SK-N-SH treated with all-trans-retinoic acid at 6 μM for 48 hours (cell line): ENCODE results near the gene FOSL2.

Experiments used
- ATAC-seq: fragments of 200-7000 bp; cut with Tn5 transposase; 3 replicates; pipeline ENCODE4 v1.9.1; 2020; ENCODE audit warnings: mild to moderate bottlenecking, moderate library complexity
- ARNTL ChIP-seq: fragments of 450-650 bp; formaldehyde crosslinking; IDR thresholded peaks from 2 replicates; pipeline ENCODE4 v1.5.0; 2020; ENCODE audit warnings: low read depth, mild to moderate bottlenecking, moderate library complexity, borderline replicate concordance
- BACH2 ChIP-seq: fragments of 250-450 bp; sonication (Bioruptor Pico); IDR thresholded peaks from 2 replicates; pipeline ENCODE4 v1.9.0; 2021; ENCODE audit warnings: mild to moderate bottlenecking, borderline replicate concordance
- ESRRG ChIP-seq: fragments of 250-450 bp; sonication (Bioruptor Pico); IDR thresholded peaks from 2 replicates; pipeline ENCODE4 v1.6.1; 2021; ENCODE audit warnings: mild to moderate bottlenecking
- GLIS3 ChIP-seq: fragments of 250-450 bp; sonication (Bioruptor Pico); IDR thresholded peaks from 2 replicates; pipeline ENCODE4 v1.5.0; 2020; ENCODE audit warnings: mild to moderate bottlenecking, moderate library complexity
- ISL1 ChIP-seq: fragments of 250-450 bp; sonication (Bioruptor Pico); IDR thresholded peaks from 2 replicates; pipeline ENCODE4 v2.1.2; 2022; ENCODE audit warnings: mild to moderate bottlenecking, moderate library complexity
- OSR1 ChIP-seq: fragments of 250-450 bp; sonication (Bioruptor Pico); IDR thresholded peaks from 2 replicates; pipeline ENCODE4 v1.8.0; 2022; ENCODE audit warnings: moderate library complexity, mild to moderate bottlenecking, inconsistent platforms
- PATZ1 ChIP-seq: fragments of 250-450 bp; sonication (Bioruptor Pico); IDR thresholded peaks from 2 replicates; pipeline ENCODE4 v1.8.0; 2020; ENCODE audit warnings: mild to moderate bottlenecking, moderate library complexity, borderline replicate concordance
- POU6F1 ChIP-seq: fragments of 250-450 bp; sonication (Bioruptor Pico); IDR thresholded peaks from 2 replicates; pipeline ENCODE4 v1.8.0; 2021; ENCODE audit warnings: low read depth, mild to moderate bottlenecking, moderate library complexity, borderline replicate concordance
- PPARA ChIP-seq: fragments of 250-450 bp; sonication (Bioruptor Pico); IDR thresholded peaks from 2 replicates; pipeline ENCODE4 v1.5.0; 2020; ENCODE audit warnings: mild to moderate bottlenecking, borderline replicate concordance
- RARB ChIP-seq: fragments of 250-450 bp; sonication (Bioruptor Pico); IDR thresholded peaks from 2 replicates; pipeline ENCODE4 v1.8.0; 2021; ENCODE audit warnings: mild to moderate bottlenecking, moderate library complexity
- SNAI2 ChIP-seq: fragments of 250-450 bp; sonication (Bioruptor Pico); IDR thresholded peaks from 2 replicates; pipeline ENCODE4 v1.5.0; 2020; ENCODE audit warnings: mild to moderate bottlenecking, moderate library complexity
- TCF4 ChIP-seq: fragments of 250-450 bp; sonication (Bioruptor Pico); IDR thresholded peaks from 2 replicates; pipeline ENCODE4 v1.8.0; 2021; ENCODE audit warnings: mild to moderate bottlenecking, moderate library complexity, borderline replicate concordance
- TOX ChIP-seq: fragments of 250-450 bp; sonication (Bioruptor Pico); IDR thresholded peaks from 2 replicates; pipeline ENCODE4 v1.8.0; 2021; ENCODE audit warnings: mild to moderate bottlenecking, moderate library complexity, borderline replicate concordance
- TSHZ2 ChIP-seq: fragments of 250-450 bp; sonication (Bioruptor Pico); IDR thresholded peaks from 2 replicates; pipeline ENCODE4 v1.5.0; 2020; ENCODE audit warnings: mild to moderate bottlenecking, moderate library complexity
- ZC3H10 ChIP-seq: fragments of 250-450 bp; sonication (Bioruptor Pico); IDR thresholded peaks from 2 replicates; pipeline ENCODE4 v1.5.1; 2021; ENCODE audit warnings: mild to moderate bottlenecking, moderate library complexity
- ZFP3 ChIP-seq: fragments of 250-450 bp; sonication (Bioruptor Pico); IDR thresholded peaks from 2 replicates; pipeline ENCODE4 v1.5.0; 2020; ENCODE audit warnings: mild to moderate bottlenecking, moderate library complexity
- ZFP30 ChIP-seq: fragments of 450-650 bp; formaldehyde crosslinking; IDR thresholded peaks from 2 replicates; pipeline ENCODE4 v1.5.0; 2022; ENCODE audit warnings: mild to moderate bottlenecking, moderate library complexity
- ZNF565 ChIP-seq: fragments of 450-650 bp; formaldehyde crosslinking; conservative IDR thresholded peaks from 2 replicates; pipeline ENCODE4 v1.5.0; 2020; ENCODE audit warnings: low read depth, mild to moderate bottlenecking, moderate library complexity
- ZNF70 ChIP-seq: fragments of 450-650 bp; formaldehyde crosslinking; IDR thresholded peaks from 2 replicates; pipeline ENCODE4 v1.5.0; 2020; ENCODE audit warnings: mild to moderate bottlenecking, moderate library complexity
- ZNF8 ChIP-seq: fragments of 450-650 bp; formaldehyde crosslinking; IDR thresholded peaks from 2 replicates; pipeline ENCODE4 v1.5.0; 2020; ENCODE audit warnings: mild to moderate bottlenecking, moderate library complexity

The FOSL2 gene

GRCh38 chr2:28347193-28347592 lies 45.5 kb upstream of the FOSL2 start (continued):
- no peak for TF ChIP-seq PATZ1 (CRISPR knock-in tag)
- TF ChIP-seq ZNF565, result no peak
- no peak for TF ChIP-seq POU6F1 (CRISPR knock-in tag)

- no peak for TF ChIP-seq BACH2
- TF ChIP-seq OSR1, result no peak
- no peak for TF ChIP-seq RARB
- no peak for TF ChIP-seq ZNF70 (CRISPR knock-in tag)
- no peak for TF ChIP-seq TOX (CRISPR knock-in tag)
- TF ChIP-seq, all 23 proteins: peak for 0
Observed at GRCh38 chr2:28347596-28347995, 45.1 kb upstream of the FOSL2 start.

GRCh38 chr2:28348149-28348567 lies 44.5 kb upstream of the FOSL2 start:
- ATAC-seq, result no peak
- TF ChIP-seq RARB, result no peak
- no peak for TF ChIP-seq ARNTL (CRISPR knock-in tag)
- TF ChIP-seq PATZ1 (CRISPR knock-in tag), result no peak
- no peak for TF ChIP-seq ZFP30
- TF ChIP-seq GLIS3 (CRISPR knock-in tag), result no peak
- no peak for TF ChIP-seq ZNF8 (CRISPR knock-in tag)

More at GRCh38 chr2:28347596-28347995, 45.1 kb upstream of the FOSL2 start:
- ATAC-seq, result no peak

GRCh38 chr2:28348921-28349320 lies 43.7 kb upstream of the FOSL2 start:
- TF ChIP-seq PPARA (CRISPR knock-in tag), result no peak
- no peak for TF ChIP-seq BACH2
- no peak for TF ChIP-seq RARB
- no peak for TF ChIP-seq POU6F1 (CRISPR knock-in tag)
- no peak for TF ChIP-seq TOX (CRISPR knock-in tag)
- no peak for TF ChIP-seq ZNF8 (CRISPR knock-in tag)
- TF ChIP-seq ISL1, result no peak
- TF ChIP-seq ZNF565, result no peak
- TF ChIP-seq TSHZ2 (CRISPR knock-in tag), result no peak
- no peak for TF ChIP-seq SNAI2 (CRISPR knock-in tag)
- TF ChIP-seq, all 23 proteins: peak for 0
- no peak for ATAC-seq

GRCh38 chr2:28349546-28350165 lies 43.0 kb upstream of the FOSL2 start:
- no peak for ATAC-seq
- no peak for TF ChIP-seq ZFP30
- no peak for TF ChIP-seq GLIS3 (CRISPR knock-in tag)
- TF ChIP-seq ZNF565, result no peak
- TF ChIP-seq ESRRG, result no peak
- no peak for TF ChIP-seq TCF4 (CRISPR knock-in tag)
- no peak for TF ChIP-seq ZFP3 (CRISPR knock-in tag)
- TF ChIP-seq RARB, result no peak
- no peak for TF ChIP-seq ZNF8 (CRISPR knock-in tag)
- no peak for TF ChIP-seq ISL1
- TF ChIP-seq ZC3H10 (CRISPR knock-in tag), result no peak
- TF ChIP-seq, all 23 proteins: peak for 0
